ENCODE results near the gene IPO4.

IPO4 gene

GRCh38 chr14:24236689-24237462 lies 48.3 kb upstream of the IPO4 start:
- TF ChIP-seq POLR2AphosphoS5 (IDR thresholded peaks at IDR 0.05; ENCODE audit: low read depth, low read length) (no peak), TAF1 (IDR thresholded peaks at IDR 0.05; ENCODE audit: borderline replicate concordance, insufficient read depth, low read length) (no peak), FOXP2 (optimal IDR thresholded peaks at IDR 0.05; ENCODE audit: borderline replicate concordance, extremely low read depth, extremely low read length, insufficient read depth) (no peak), SIN3A (IDR thresholded peaks at IDR 0.05; ENCODE audit: borderline replicate concordance, insufficient read depth, low read length) (no peak), REST (IDR thresholded peaks at IDR 0.05; ENCODE audit: insufficient read depth in 1 of 2, low read depth in 2 of 2, low read length in 2 of 2) (no peak)

- TF ChIP-seq FOXP2 (optimal IDR thresholded peaks at IDR 0.05; ENCODE audit: borderline replicate concordance, extremely low read depth, extremely low read length, insufficient read depth) (no peak), SIN3A (IDR thresholded peaks at IDR 0.05; ENCODE audit: borderline replicate concordance, insufficient read depth, low read length) (no peak), TAF1 (IDR thresholded peaks at IDR 0.05; ENCODE audit: borderline replicate concordance, insufficient read depth, low read length) (no peak), REST (IDR thresholded peaks at IDR 0.05; ENCODE audit: insufficient read depth in 1 of 2, low read depth in 2 of 2, low read length in 2 of 2) (no peak), POLR2AphosphoS5 (IDR thresholded peaks at IDR 0.05; ENCODE audit: low read depth, low read length) (no peak)
Observed at GRCh38 chr14:24235804-24236688, 47.4 kb upstream of the IPO4 start.

- TF ChIP-seq POLR2AphosphoS5 (IDR thresholded peaks at IDR 0.05; ENCODE audit: low read depth, low read length) (no peak), TAF1 (IDR thresholded peaks at IDR 0.05; ENCODE audit: borderline replicate concordance, insufficient read depth, low read length) (no peak), REST (IDR thresholded peaks at IDR 0.05; ENCODE audit: insufficient read depth in 1 of 2, low read depth in 2 of 2, low read length in 2 of 2) (no peak), SIN3A (IDR thresholded peaks at IDR 0.05; ENCODE audit: borderline replicate concordance, insufficient read depth, low read length) (no peak), FOXP2 (optimal IDR thresholded peaks at IDR 0.05; ENCODE audit: borderline replicate concordance, extremely low read depth, extremely low read length, insufficient read depth) (no peak)
Observed at GRCh38 chr14:24234095-24235005, 45.7 kb upstream of the IPO4 start.

- TF ChIP-seq SIN3A (IDR thresholded peaks at IDR 0.05; ENCODE audit: borderline replicate concordance, insufficient read depth, low read length) = no peak
- no peak for TF ChIP-seq POLR2AphosphoS5 (IDR thresholded peaks at IDR 0.05; ENCODE audit: low read depth, low read length)
- TF ChIP-seq REST (IDR thresholded peaks at IDR 0.05; ENCODE audit: insufficient read depth in 1 of 2, low read depth in 2 of 2, low read length in 2 of 2) = no peak
- TF ChIP-seq TAF1 (IDR thresholded peaks at IDR 0.05; ENCODE audit: borderline replicate concordance, insufficient read depth, low read length) = no peak
- no peak for TF ChIP-seq FOXP2 (optimal IDR thresholded peaks at IDR 0.05; ENCODE audit: borderline replicate concordance, extremely low read depth, extremely low read length, insufficient read depth)
Observed at GRCh38 chr14:24233538-24233866, 44.9 kb upstream of the IPO4 start.

Data from PFSK-1 (cell line).